HG03432 (cell line): ENCODE data around the gene KRTAP20-2.

ENCODE experiments used
- ATAC-seq: cut with Tn5 transposase; IDR thresholded peaks from one replicate; pipeline ENCODE4 v1.9.1; 2021; ENCODE audit warnings: mild to moderate bottlenecking, moderate library complexity; ENCODE audit not compliant: unreplicated experiment

Gene KRTAP20-2

GRCh38 chr21:30634906-30635305 lies at the start of gene KRTAP20-2:
Gene KRTAP20-2 (plus strand): TSS chr21:30635206. CDS start chr21:30635264, 58 bp downstream.
- no peak for ATAC-seq

- no peak for ATAC-seq
These were observed 44.7 kb upstream of the KRTAP20-2 start, which contains the start of gene KRTAP22-2 for GRCh38 chr21:30590297-30590696. Gene KRTAP22-2 (minus strand): TSS chr21:30590397.

GRCh38 chr21:30592140-30592539 lies 42.9 kb upstream of the KRTAP20-2 start, which contains the start of gene KRTAP6-3:
Gene KRTAP6-3 (plus strand): TSS chr21:30592440. CDS start chr21:30592446, 6 bp downstream.
- ATAC-seq = no peak

GRCh38 chr21:30598802-30599201 lies 36.2 kb upstream of the KRTAP20-2 start, which contains the start of gene KRTAP6-2:
Gene KRTAP6-2 (minus strand): TSS chr21:30598902. CDS start chr21:30598874, 28 bp downstream.
- no peak for ATAC-seq

GRCh38 chr21:30600787-30601186 lies 34.2 kb upstream of the KRTAP20-2 start, which contains the start of gene KRTAP22-1:
Gene KRTAP22-1 (plus strand): TSS chr21:30601087.
- no peak for ATAC-seq

- no peak for ATAC-seq
These were observed 29.0 kb upstream of the KRTAP20-2 start for GRCh38 chr21:30605968-30606367.

- no peak for ATAC-seq
These were observed 22.9 kb upstream of the KRTAP20-2 start for GRCh38 chr21:30612132-30612531.

GRCh38 chr21:30613836-30614235 lies 21.2 kb upstream of the KRTAP20-2 start, which contains the start of gene KRTAP6-1:
Gene KRTAP6-1 (minus strand): TSS chr21:30613930. CDS start chr21:30613904, 26 bp downstream.
- ATAC-seq = no peak

GRCh38 chr21:30615199-30615598 lies 19.8 kb upstream of the KRTAP20-2 start:
- no peak for ATAC-seq

GRCh38 chr21:30616125-30616524 lies 18.9 kb upstream of the KRTAP20-2 start, which contains the start of gene KRTAP20-1:
Gene KRTAP20-1 (plus strand): TSS chr21:30616425. CDS start chr21:30616455, 30 bp downstream.
- no peak for ATAC-seq

- no peak for ATAC-seq
These were observed 14.9 kb upstream of the KRTAP20-2 start for GRCh38 chr21:30620080-30620479.

GRCh38 chr21:30620522-30620921 lies 14.5 kb upstream of the KRTAP20-2 start, which contains the start of gene KRTAP20-4:
Gene KRTAP20-4 (plus strand): TSS chr21:30620627.
- no peak for ATAC-seq

GRCh38 chr21:30623362-30623761 lies 11.6 kb upstream of the KRTAP20-2 start:
- ATAC-seq = no peak

GRCh38 chr21:30625449-30626165 lies 9.4 kb upstream of the KRTAP20-2 start:
- no peak for ATAC-seq

GRCh38 chr21:30628109-30628508 lies 6.9 kb upstream of the KRTAP20-2 start:
- ATAC-seq = no peak

GRCh38 chr21:30629200-30629599 lies 5.8 kb upstream of the KRTAP20-2 start:
- no peak for ATAC-seq

GRCh38 chr21:30638686-30639085 lies 3.7 kb downstream of the KRTAP20-2 start:
- ATAC-seq = no peak

GRCh38 chr21:30642564-30642963 lies 7.6 kb downstream of the KRTAP20-2 start, which contains the start of gene KRTAP20-3:
Gene KRTAP20-3 (plus strand): TSS chr21:30642864.
- ATAC-seq = no peak

GRCh38 chr21:30646904-30647414 lies 12.0 kb downstream of the KRTAP20-2 start:
- no peak for ATAC-seq

GRCh38 chr21:30652891-30653290 lies 17.9 kb downstream of the KRTAP20-2 start:
- ATAC-seq = no peak

- no peak for ATAC-seq
These were observed 33.8 kb downstream of the KRTAP20-2 start for GRCh38 chr21:30668776-30669175.
